Endodermal cell (in vitro differentiated cells): Measurements from ENCODE around the gene SLC35E3. TPM values are rescaled to one million over a fixed set of nuclear protein-coding genes. Genes with fewer than 3 reads are reported as not detected.

Source experiments
- DNase-seq: peaks from one replicate; pipeline ENCODE4 v3.0.0-alpha.2; 2017
- H3K27ac ChIP-seq: 2 replicates; pipeline ENCODE4 v1.5.1; 2013; ENCODE audit warnings: mild to moderate bottlenecking, low read depth, low read length, moderate library complexity
- H3K27me3 ChIP-seq: 2 replicates; pipeline ENCODE4 v1.6.1; 2013; ENCODE audit warnings: mild to moderate bottlenecking, low read length, moderate library complexity; ENCODE audit not compliant: insufficient read depth, control insufficient read depth, poor library complexity, severe bottlenecking
- H3K36me3 ChIP-seq: 2 replicates; pipeline ENCODE4 v1.7.0; 2013; ENCODE audit warnings: mild to moderate bottlenecking, low read length, moderate library complexity; ENCODE audit not compliant: control insufficient read depth, insufficient read depth
- H3K4me1 ChIP-seq: one replicate; pipeline ENCODE4 v1.7.0; 2013; ENCODE audit warnings: low read length; ENCODE audit not compliant: control insufficient read depth, insufficient read depth
- H3K4me3 ChIP-seq: 2 replicates; pipeline ENCODE4 v1.5.1; 2013; ENCODE audit warnings: mild to moderate bottlenecking, low read length, moderate library complexity
- H3K9ac ChIP-seq: 2 replicates; pipeline ENCODE4 v1.6.1; 2013; ENCODE audit warnings: mild to moderate bottlenecking, low read length, moderate library complexity; ENCODE audit not compliant: poor library complexity, severe bottlenecking; ENCODE audit errors: extremely low read depth
- H3K9me3 ChIP-seq: 2 replicates; pipeline ENCODE4 v1.6.1; 2013; ENCODE audit warnings: mild to moderate bottlenecking, low read length, moderate library complexity; ENCODE audit not compliant: control insufficient read depth
- H3K27ac Mint-ChIP-seq: 2 replicates; pipeline ENCODE4 v1.8.0; 2020; ENCODE audit warnings: mixed read lengths
- H3K27me3 Mint-ChIP-seq: 2 replicates; pipeline ENCODE4 v1.8.0; 2021; ENCODE audit warnings: mild to moderate bottlenecking, mixed read lengths; ENCODE audit not compliant: insufficient read depth
- H3K36me3 Mint-ChIP-seq: 2 replicates; pipeline ENCODE4 v1.8.0; 2020; ENCODE audit warnings: low read depth, mixed read lengths
- H3K4me1 Mint-ChIP-seq: 2 replicates; pipeline ENCODE4 v1.8.0; 2020; ENCODE audit warnings: mixed read lengths
- H3K4me3 Mint-ChIP-seq: 2 replicates; pipeline ENCODE4 v1.8.0; 2020; ENCODE audit warnings: mild to moderate bottlenecking, moderate library complexity, mixed read lengths
- H3K9me3 Mint-ChIP-seq: 2 replicates; pipeline ENCODE4 v1.8.0; 2020; ENCODE audit warnings: mild to moderate bottlenecking, mixed read lengths
- CTCF ChIP-seq: fragments of 200-600 bp; sonication (generic); conservative IDR thresholded peaks from 2 replicates; pipeline ENCODE4 v1.5.0; 2021; ENCODE audit warnings: antibody characterized with exemption, mild to moderate bottlenecking
- WGBS, 2 experiments: methylation state at CpG; one replicate each; pipeline versions ENCODE4 v1.1.5 to v1.1.7; 2013; ENCODE audit warnings: missing lambda C conversion rate in 2 of 2, mixed read lengths in 1 of 2; ENCODE audit not compliant: insufficient coverage in 1 of 2, insufficient read length in 1 of 2; 5-methylcytosine and 5-hydroxymethylcytosine counted together
- total RNA-seq, 2 donors: library from RNA; stranded (reverse); fragmentation: NEBNext Ultra II Directional in 1 of 2; extraction: Animal tissue kit (Norgen Biotek cat#: 25700) in 1 of 2; gene quantifications; 2 replicates in 1 of 2; 3 replicates in 1 of 2; pipeline ENCODE4 v1.2.1, GENCODE V29; 2021

The SLC35E3 gene
- total RNA-seq, 2 donors from 2014 or later = 12.6 to 12.7 TPM

GRCh38 chr12:68784015-68784414, 38.0 kb downstream of the SLC35E3 start:
- H3K4me3 ChIP-seq = no peak overlapping the region
- no peaks in the 10 kb centered on the region for H3K4me1 ChIP-seq
- Mint-ChIP-seq H3K36me3 (no peaks in the 10 kb centered on the region), H3K4me3 (no peak overlapping the region), H3K9me3 (no peaks in the 10 kb centered on the region), H3K4me1 (peaks cover 16% of the 10 kb centered on the region), H3K27ac (no peak overlapping the region), H3K27me3 (no peaks in the 10 kb centered on the region)
- 85 to 90% methylated on average over 7 to 8 of the region's 8 CpGs for WGBS, 2 experiments
- H3K36me3 ChIP-seq = no peaks in the 10 kb centered on the region
- H3K9me3 ChIP-seq = no peaks in the 10 kb centered on the region
- no peak for DNase-seq
- H3K27me3 ChIP-seq = no peaks in the 10 kb centered on the region
- TF ChIP-seq CTCF = no peak
- H3K9ac ChIP-seq = no peak overlapping the region
- no peak overlapping the region for H3K27ac ChIP-seq

- TF ChIP-seq CTCF = no peak
- DNase-seq = no peak
- no peak overlapping the region for H3K9ac ChIP-seq
- no peaks in the 10 kb centered on the region for H3K27me3 Mint-ChIP-seq
- no peaks in the 10 kb centered on the region for H3K4me1 ChIP-seq
- no peaks in the 10 kb centered on the region for H3K9me3 ChIP-seq
- H3K4me1 Mint-ChIP-seq = peaks cover 18% of the 10 kb centered on the region
- no peak overlapping the region for H3K27ac Mint-ChIP-seq
- no peaks in the 10 kb centered on the region for H3K36me3 Mint-ChIP-seq
- WGBS, 2 experiments = 89 to 100% methylated on average over 2 of the region's 2 CpGs
- no peaks in the 10 kb centered on the region for H3K9me3 Mint-ChIP-seq
- no peaks in the 10 kb centered on the region for H3K36me3 ChIP-seq
- H3K4me3 Mint-ChIP-seq = no peak overlapping the region
- H3K27me3 ChIP-seq = no peaks in the 10 kb centered on the region
- no peak overlapping the region for H3K4me3 ChIP-seq
- no peak overlapping the region for H3K27ac ChIP-seq
These were observed 39.4 kb downstream of the SLC35E3 start for GRCh38 chr12:68785358-68785757.

GRCh38 chr12:68785823-68786222, 39.8 kb downstream of the SLC35E3 start:
- no peaks in the 10 kb centered on the region for H3K27me3 ChIP-seq
- no peak overlapping the region for H3K4me3 ChIP-seq
- H3K4me1 Mint-ChIP-seq = peaks cover 16% of the 10 kb centered on the region
- no peak for DNase-seq
- no peaks in the 10 kb centered on the region for H3K9me3 ChIP-seq
- TF ChIP-seq CTCF = no peak
- no peak overlapping the region for H3K4me3 Mint-ChIP-seq
- no peaks in the 10 kb centered on the region for H3K36me3 Mint-ChIP-seq
- H3K36me3 ChIP-seq = no peaks in the 10 kb centered on the region
- no peaks in the 10 kb centered on the region for H3K27me3 Mint-ChIP-seq
- WGBS, 2 experiments = 91% methylated on average over 4 of the region's 5 CpGs
- H3K27ac ChIP-seq = no peak overlapping the region
- H3K9ac ChIP-seq = no peak overlapping the region
- no peaks in the 10 kb centered on the region for H3K4me1 ChIP-seq
- H3K9me3 Mint-ChIP-seq = no peaks in the 10 kb centered on the region
- H3K27ac Mint-ChIP-seq = no peak overlapping the region
